ENCODE data around the gene TANGO6. TPM values are rescaled to one million over a fixed set of nuclear protein-coding genes. Genes with fewer than 3 reads are reported as not detected.

Gene TANGO6
- total and polyA plus RNA-seq, 7 donors, result 5.3 to 16.2 (median 12.5) TPM

- no peak for TF ChIP-seq CTCF (IDR thresholded peaks at IDR 0.05)
- intact Hi-C loops (cut with DNase I), result no loop called here
- peaks cover 0 to 4% (median 0%) of the 10 kb centered on the region in 3 donors for H3K27me3 ChIP-seq (ENCODE audit: insufficient read depth in 3 of 3, low read length in 2 of 3)
- DNase-seq (no peak), ATAC-seq (no peak)
- H3K36me3 ChIP-seq (ENCODE audit: insufficient read depth in 1 of 2, low read depth in 1 of 2), result peaks cover 0 to 31% of the 10 kb centered on the region in 2 donors
- 90 to 96% (median 94%) methylated on average over 4 of the region's 4 CpGs for WGBS, 3 donors
- no peaks in the 10 kb centered on the region for H3K9me3 ChIP-seq
- no peak overlapping the region for H3K4me3 ChIP-seq
- peaks cover 19% of the 10 kb centered on the region for H3K4me1 ChIP-seq
- H3K27ac ChIP-seq, result no peak overlapping the region
These were observed 265.5 kb downstream of the TANGO6 start for GRCh38 chr16:69108905-69109252.

- Histone ChIP-seq H3K27me3 (ENCODE audit: insufficient read depth in 3 of 3, low read length in 2 of 3) (peaks cover 0 to 4% (median 0%) of the 10 kb centered on the region in 3 donors), H3K9me3 (no peaks in the 10 kb centered on the region), H3K4me1 (peaks cover 19% of the 10 kb centered on the region), H3K4me3 (no peak overlapping the region), H3K36me3 (ENCODE audit: insufficient read depth in 1 of 2, low read depth in 1 of 2) (peaks cover 0 to 39% of the 10 kb centered on the region in 2 donors), H3K27ac (no peak overlapping the region)
- TF ChIP-seq CTCF (IDR thresholded peaks at IDR 0.05), result no peak
- intact Hi-C loops (cut with DNase I), result loop anchor here (10.0 kb wide), 2 partner anchors 105 to 115 kb away; no protein-coding TSS in a partner anchor
- WGBS, 3 donors, result 94 to 96% (median 95%) methylated on average over 47 to 48 of the region's 48 CpGs
- ATAC-seq (no peak), DNase-seq (no peak)
These were observed 266.3 kb downstream of the TANGO6 start for GRCh38 chr16:69109486-69110270.

- no peak for TF ChIP-seq CTCF (IDR thresholded peaks at IDR 0.05)
- H3K9me3 ChIP-seq, result no peaks in the 10 kb centered on the region
- intact Hi-C loops (cut with DNase I), result loop anchor here (10.0 kb wide), 2 partner anchors 106 to 116 kb away; no protein-coding TSS in a partner anchor
- peaks cover 0 to 4% (median 0%) of the 10 kb centered on the region in 3 donors for H3K27me3 ChIP-seq (ENCODE audit: insufficient read depth in 3 of 3, low read length in 2 of 3)
- no peak overlapping the region for H3K27ac ChIP-seq
- H3K4me1 ChIP-seq, result peaks cover 19% of the 10 kb centered on the region
- DNase-seq (no peak), ATAC-seq (no peak)
- WGBS, 3 donors, result 92 to 97% (median 95%) methylated on average over 7 of the region's 7 CpGs
- H3K36me3 ChIP-seq (ENCODE audit: insufficient read depth in 1 of 2, low read depth in 1 of 2), result peaks cover 0 to 46% of the 10 kb centered on the region in 2 donors
- no peak overlapping the region for H3K4me3 ChIP-seq
These were observed 267.1 kb downstream of the TANGO6 start for GRCh38 chr16:69110406-69110805.

GRCh38 chr16:69111216-69111875 is 268.0 kb downstream of the TANGO6 start:
- WGBS, 3 donors, result 83 to 91% (median 84%) methylated on average over 6 of the region's 6 CpGs
- no peak for TF ChIP-seq CTCF (IDR thresholded peaks at IDR 0.05)
- Histone ChIP-seq H3K27ac (no peak overlapping the region), H3K36me3 (ENCODE audit: insufficient read depth in 1 of 2, low read depth in 1 of 2) (peaks cover 0 to 50% of the 10 kb centered on the region in 2 donors), H3K9me3 (no peaks in the 10 kb centered on the region), H3K4me3 (no peak overlapping the region), H3K4me1 (peaks cover 19% of the 10 kb centered on the region), H3K27me3 (ENCODE audit: insufficient read depth in 3 of 3, low read length in 2 of 3) (peaks cover 0 to 4% (median 0%) of the 10 kb centered on the region in 3 donors)
- DNase-seq (no peak), ATAC-seq (no peak)
- intact Hi-C loops (cut with DNase I), result loop anchor here (10.0 kb wide), 2 partner anchors 107 to 117 kb away; no protein-coding TSS in a partner anchor
